Femur (tissue), 1 donor: Measurements from ENCODE around the gene CPNE1.
"Not testable (repeated sequence)": the region's sequence is repeated elsewhere in the genome, so short reads cannot be mapped to it uniquely, and the experiment has no call there.

Experiments
- DNase-seq: peaks from one replicate; pipeline ENCODE4 v3.0.0-alpha.2; 2017

CPNE1 gene

GRCh38 chr20:35697696-35698297, 33.1 kb upstream of the CPNE1 start:
- no peak for DNase-seq

GRCh38 chr20:35695978-35696377, 31.3 kb upstream of the CPNE1 start:
- no peak for DNase-seq

DNA sequence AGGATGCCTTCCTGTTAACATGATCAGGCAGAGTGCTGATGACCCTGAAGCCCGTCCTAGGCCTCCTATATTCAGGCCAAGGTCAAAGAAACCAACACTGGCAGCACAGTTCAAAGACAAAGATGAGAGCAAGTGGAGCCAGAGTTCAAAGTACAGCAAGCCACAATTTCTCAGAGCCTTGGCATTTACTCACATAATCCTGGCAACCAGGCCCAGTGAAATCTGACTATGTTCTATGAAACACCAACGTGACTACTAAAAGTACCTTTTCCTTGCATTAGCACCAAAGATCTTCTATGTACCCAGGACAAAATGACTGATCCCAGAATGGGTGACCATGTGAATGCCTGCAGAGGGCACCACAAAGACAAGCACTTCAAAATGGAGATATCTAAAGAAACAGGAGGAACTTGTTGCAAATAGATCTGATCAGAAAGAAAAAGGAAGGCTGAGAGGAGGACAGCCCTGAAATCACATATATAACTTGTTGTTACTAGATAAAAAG, 30.6 kb upstream of the CPNE1 start:
- DNase-seq = no peak

- no peak for DNase-seq
Observed at GRCh38 chr20:35690265-35690664, 25.6 kb upstream of the CPNE1 start.

DNA sequence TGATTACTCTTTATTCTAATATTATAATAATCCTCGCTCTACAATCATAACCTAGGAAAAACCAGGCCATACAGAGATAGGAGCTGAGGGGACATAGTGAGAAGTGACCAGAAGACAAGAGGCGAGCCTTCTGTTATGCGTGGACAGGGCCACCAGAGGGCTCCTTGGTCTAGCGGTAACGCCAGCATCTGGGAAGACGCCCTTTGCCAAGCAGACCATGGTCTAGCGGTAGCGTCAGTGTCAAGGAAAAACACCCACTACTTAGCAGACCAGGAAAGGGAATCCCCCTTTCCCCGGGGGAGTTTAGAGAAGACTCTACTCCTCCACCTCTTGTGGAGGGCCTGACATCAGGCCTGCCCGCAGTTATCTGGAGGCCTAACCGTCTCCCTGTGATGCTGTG, 22.2 kb upstream of the CPNE1 start:
- not testable (repeated sequence) for DNase-seq

- not testable (repeated sequence) for DNase-seq
Observed at GRCh38 chr20:35685368-35685767, 20.7 kb upstream of the CPNE1 start.

- no peak for DNase-seq
Observed at GRCh38 chr20:35681960-35682359, 17.3 kb upstream of the CPNE1 start.

DNA sequence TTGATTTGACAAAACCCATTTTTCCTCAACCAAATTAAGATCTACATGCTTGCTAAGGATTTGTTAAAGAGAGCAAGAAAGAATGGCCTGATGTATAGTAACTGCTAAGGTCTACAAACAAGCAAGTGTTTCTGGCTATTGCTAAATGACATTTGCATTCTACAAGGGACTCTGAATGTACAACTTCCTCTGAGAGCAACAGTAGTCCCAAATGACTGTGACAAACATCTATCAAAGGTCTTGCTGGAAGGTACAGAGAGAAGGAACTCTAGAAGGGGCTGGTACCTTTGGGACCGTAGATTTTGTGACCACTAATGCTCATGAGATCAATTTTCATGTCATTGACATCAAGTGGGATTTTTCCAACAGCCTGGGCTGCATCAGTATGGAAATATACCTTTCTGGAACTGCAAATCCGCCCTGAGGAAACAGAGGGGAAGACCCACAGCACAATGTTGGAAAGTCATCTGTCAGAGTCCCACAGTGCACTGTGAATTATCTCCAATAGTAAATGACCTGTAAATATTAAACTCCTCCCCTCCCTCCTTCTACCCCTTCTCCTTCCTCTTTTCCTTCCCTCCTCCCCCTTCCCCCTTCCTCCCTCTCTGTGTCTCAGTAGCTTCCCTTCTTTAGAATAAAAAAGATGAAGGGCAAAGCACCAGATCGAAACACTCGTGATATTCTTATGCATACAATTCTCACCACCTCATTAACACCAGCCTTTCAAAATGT, 15.9 kb upstream of the CPNE1 start:
- DNase-seq = no peak

- DNase-seq = no peak
Observed at GRCh38 chr20:35674921-35675320, 10.2 kb upstream of the CPNE1 start.

- no peak for DNase-seq
Observed at GRCh38 chr20:35673884-35674283, 9.2 kb upstream of the CPNE1 start.

DNA sequence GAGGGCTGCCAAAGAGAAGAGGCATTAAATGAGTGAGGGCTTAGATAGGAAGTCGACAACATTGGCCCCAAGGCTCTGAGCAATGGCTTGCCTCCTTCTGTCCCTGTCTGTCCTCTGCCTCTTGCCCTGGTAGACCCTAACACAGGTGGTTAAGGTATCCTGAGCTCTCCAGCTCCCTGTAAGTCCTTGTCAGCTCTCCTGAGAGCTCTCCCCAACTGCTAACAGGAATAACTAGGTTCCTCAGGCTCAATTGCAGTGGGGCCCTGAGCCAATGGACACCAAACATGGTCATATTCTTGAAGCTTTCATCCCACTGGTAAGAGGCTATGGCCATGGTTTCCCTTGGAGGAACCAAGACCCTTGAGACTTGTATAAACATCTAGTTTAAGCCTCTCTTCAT, 5.0 kb upstream of the CPNE1 start:
- DNase-seq = no peak

DNA sequence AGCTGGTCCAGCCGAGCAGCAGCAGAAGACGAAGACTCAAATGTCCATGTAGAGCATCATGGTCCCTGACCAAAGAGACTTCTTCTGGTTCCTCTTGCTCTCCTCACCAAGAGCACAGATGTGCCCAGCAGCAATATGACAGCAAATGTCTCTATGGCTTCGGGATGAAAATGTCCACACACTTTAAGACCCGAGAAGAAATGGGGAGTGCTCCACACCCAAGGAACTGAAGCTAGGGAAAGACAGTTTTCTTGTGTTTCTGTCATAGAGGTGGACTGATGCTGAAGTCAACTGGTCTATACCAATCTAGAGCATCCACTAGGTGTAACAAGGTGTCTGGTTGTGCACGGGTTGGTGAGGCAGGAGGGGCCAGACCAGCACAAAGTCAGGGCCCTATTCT, 4.5 kb upstream of the CPNE1 start:
- no peak for DNase-seq

GRCh38 chr20:35665949-35666288, 1.2 kb upstream of the CPNE1 start:
- DNase-seq = no peak

DNA sequence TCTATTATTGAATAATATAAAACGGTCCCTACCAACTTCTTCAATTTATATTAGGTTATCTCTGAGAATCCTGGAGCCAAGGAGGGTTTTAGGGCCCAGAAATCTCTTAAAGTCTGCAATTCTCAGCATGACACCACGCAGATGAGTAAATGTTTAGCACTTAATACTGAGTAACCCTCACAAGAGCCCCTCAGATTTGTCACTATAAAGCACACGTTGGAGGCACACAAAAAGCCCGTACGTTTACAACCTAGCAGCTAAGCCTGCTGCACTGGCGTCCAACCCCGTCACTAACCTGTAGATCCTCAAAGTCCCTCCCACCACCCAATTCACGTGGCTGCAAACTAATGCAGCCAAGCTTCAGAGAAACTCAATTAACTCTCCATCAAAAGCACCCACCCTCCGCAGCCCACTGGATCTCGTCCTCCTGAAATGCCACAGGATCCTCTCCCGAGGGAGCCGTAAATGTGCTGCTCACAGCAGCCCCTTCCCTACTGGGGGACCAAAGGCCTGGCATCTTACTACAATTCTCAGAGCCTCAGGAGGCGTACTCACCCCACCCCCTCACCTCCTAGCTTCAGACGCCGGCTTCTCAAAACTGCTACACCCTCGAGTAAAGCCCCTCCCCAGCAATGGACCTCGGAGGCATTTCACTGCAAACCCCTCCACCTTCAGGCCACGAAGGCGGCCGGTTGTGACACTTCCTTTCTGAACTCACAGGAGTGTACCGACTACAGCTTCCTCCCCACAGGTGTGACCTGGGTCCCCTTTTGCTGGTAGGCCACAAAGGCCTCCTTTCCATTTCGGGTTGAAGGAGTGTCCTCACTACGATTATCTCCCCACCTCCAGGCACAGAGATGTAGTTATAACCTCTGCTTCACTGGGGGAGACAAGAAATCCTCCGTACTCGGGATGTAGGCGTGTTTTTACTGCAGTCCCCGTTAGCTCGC, 909 bp downstream of the CPNE1 start:
- peak; percentile 53 for DNase-seq

GRCh38 chr20:35662551-35662950, 2.1 kb downstream of the CPNE1 start:
- no peak for DNase-seq

- DNase-seq = no peak
Observed at GRCh38 chr20:35661908-35662307, 2.8 kb downstream of the CPNE1 start.

GRCh38 chr20:35661053-35661452, 3.6 kb downstream of the CPNE1 start:
- no peak for DNase-seq

GRCh38 chr20:35660122-35660937, 4.4 kb downstream of the CPNE1 start:
- no peak for DNase-seq

DNA sequence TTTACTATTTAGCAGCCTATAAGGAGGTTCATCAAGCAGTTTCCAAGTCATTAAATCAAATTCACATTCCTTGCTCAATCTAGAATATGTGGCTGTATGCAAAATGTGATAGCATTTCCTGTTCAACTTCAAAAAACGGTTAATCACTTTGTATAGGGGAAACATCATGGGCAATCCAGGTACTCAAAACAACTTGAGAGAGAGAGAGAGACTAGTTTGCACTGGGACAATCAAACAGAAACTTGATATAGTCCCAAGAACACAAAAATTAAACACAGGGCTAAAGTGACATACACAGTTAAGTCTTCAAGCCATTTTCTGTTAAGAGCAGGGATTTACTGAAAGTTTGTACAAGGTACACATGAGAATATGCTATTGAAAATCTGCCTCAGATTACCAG, 7.4 kb downstream of the CPNE1 start:
- DNase-seq = no peak

DNA sequence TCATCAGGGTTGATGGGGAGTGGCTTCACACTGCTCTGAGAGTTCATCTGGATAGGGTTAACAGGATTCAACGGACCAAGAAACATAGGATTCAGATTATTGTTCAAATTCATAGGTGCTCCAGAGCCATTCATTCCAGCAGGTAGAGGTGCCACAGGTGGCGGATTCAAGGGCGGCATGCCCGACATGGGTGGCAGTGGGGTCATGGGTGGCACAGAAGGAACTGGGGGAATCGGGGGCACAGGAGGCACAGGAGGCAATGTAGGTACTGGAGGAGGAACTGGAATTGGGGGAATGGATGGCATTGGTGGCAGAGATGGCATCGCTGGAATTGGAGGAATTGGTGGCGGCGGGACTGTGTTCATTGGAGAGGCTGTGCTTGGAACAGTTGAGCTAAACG, 10.3 kb downstream of the CPNE1 start:
- DNase-seq = no peak

DNA sequence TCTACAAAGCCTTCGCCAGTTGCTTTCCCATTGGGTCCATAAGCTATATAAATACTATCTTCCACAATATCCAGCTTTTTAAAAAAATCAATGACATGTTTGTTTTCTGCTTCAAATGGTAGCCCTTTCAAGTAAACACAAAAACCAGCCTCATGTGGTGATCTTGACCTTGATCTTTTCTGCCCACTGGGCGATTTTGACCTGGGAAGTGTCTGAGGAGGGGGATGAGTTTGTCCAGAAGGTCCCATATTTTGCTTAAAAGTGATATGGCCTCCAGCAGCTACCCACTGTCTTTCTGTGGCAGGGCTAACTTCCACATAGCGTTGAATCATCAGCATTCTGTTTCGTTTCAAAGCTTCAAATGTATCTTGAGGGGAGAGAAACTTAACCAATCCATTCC, 10.8 kb downstream of the CPNE1 start:
- DNase-seq = no peak

- no peak for DNase-seq
Observed at GRCh38 chr20:35653430-35653734, 11.3 kb downstream of the CPNE1 start.
